ENCODE results near the gene PCK1.

GRCh38 chr20:57561356-57562279 lies 708 bp downstream of the PCK1 start:
- no peak for TF ChIP-seq CTCF (IDR thresholded peaks at IDR 0.05 in 4 of 5, conservative IDR thresholded peaks at IDR 0.05 in 1 of 5)
- TF ChIP-seq POLR2A (IDR thresholded peaks at IDR 0.05): no peak

All from gastrocnemius medialis (tissue), 4 donors.